ENCODE data around the gene UBE2J2. TPM values are rescaled to one million over a fixed set of nuclear protein-coding genes. Genes with fewer than 3 reads are reported as not detected.
A peak's percentile ranks its signal among the peaks of the same experiment; 100 is the strongest.

The UBE2J2 gene
- total and polyA plus RNA-seq, 2 of the 13 experiments (the other 11 are each of a cell fraction or from before 2014, with no cell fraction given), result 25.4 to 29.4 TPM

DNA sequence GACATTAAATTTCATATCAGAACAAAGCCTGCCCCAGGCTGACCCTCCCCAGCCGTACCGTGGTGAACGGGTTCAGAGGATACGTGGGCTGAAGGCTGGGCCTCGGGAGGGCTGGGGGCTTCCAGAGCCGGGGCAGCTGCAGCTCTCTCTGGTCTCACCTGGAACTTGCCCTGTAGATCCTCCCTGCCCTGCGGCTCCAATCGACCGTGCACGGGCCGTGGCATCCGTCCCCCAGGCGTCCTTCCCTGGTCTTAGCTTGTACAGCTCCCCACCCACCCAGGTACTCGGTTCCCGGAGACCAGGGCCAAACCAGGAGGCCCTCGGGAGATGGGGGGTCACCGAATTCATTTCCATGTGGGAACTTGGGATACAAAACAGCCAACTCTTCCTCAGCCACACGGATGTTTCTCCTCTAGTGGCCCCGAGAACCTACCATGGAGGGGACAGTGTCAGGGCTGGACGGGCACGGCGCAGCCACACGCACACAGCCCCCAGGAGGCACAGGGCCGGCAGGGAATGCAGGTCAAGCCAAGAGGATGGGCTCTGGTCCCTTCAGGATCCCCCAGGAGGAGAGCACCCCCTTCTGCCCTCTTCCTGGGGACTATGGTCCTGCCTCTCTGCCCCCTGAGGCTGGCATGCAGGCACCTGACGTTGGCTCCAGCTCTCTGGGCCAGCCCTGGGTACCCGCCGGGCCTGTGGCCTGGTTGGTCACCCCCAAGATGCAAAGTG lies 38.5 kb downstream of the UBE2J2 start (continued):
- TF ChIP-seq, protein P1, sequence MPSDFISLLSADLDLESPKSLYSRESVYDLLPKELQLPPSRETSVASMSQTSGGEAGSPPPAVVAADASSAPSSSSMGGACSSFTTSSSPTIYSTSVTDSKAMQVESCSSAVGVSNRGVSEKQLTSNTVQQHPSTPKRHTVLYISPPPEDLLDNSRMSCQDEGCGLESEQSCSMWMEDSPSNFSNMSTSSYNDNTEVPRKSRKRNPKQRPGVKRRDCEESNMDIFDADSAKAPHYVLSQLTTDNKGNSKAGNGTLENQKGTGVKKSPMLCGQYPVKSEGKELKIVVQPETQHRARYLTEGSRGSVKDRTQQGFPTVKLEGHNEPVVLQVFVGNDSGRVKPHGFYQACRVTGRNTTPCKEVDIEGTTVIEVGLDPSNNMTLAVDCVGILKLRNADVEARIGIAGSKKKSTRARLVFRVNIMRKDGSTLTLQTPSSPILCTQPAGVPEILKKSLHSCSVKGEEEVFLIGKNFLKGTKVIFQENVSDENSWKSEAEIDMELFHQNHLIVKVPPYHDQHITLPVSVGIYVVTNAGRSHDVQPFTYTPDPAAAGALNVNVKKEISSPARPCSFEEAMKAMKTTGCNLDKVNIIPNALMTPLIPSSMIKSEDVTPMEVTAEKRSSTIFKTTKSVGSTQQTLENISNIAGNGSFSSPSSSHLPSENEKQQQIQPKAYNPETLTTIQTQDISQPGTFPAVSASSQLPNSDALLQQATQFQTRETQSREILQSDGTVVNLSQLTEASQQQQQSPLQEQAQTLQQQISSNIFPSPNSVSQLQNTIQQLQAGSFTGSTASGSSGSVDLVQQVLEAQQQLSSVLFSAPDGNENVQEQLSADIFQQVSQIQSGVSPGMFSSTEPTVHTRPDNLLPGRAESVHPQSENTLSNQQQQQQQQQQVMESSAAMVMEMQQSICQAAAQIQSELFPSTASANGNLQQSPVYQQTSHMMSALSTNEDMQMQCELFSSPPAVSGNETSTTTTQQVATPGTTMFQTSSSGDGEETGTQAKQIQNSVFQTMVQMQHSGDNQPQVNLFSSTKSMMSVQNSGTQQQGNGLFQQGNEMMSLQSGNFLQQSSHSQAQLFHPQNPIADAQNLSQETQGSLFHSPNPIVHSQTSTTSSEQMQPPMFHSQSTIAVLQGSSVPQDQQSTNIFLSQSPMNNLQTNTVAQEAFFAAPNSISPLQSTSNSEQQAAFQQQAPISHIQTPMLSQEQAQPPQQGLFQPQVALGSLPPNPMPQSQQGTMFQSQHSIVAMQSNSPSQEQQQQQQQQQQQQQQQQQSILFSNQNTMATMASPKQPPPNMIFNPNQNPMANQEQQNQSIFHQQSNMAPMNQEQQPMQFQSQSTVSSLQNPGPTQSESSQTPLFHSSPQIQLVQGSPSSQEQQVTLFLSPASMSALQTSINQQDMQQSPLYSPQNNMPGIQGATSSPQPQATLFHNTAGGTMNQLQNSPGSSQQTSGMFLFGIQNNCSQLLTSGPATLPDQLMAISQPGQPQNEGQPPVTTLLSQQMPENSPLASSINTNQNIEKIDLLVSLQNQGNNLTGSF (CRISPR knock-in tag; IDR thresholded peaks at IDR 0.05), result no peak
- no peak for TF ChIP-seq ZSCAN30 (CRISPR knock-in tag; IDR thresholded peaks at IDR 0.05)
- TF ChIP-seq, protein P2, sequence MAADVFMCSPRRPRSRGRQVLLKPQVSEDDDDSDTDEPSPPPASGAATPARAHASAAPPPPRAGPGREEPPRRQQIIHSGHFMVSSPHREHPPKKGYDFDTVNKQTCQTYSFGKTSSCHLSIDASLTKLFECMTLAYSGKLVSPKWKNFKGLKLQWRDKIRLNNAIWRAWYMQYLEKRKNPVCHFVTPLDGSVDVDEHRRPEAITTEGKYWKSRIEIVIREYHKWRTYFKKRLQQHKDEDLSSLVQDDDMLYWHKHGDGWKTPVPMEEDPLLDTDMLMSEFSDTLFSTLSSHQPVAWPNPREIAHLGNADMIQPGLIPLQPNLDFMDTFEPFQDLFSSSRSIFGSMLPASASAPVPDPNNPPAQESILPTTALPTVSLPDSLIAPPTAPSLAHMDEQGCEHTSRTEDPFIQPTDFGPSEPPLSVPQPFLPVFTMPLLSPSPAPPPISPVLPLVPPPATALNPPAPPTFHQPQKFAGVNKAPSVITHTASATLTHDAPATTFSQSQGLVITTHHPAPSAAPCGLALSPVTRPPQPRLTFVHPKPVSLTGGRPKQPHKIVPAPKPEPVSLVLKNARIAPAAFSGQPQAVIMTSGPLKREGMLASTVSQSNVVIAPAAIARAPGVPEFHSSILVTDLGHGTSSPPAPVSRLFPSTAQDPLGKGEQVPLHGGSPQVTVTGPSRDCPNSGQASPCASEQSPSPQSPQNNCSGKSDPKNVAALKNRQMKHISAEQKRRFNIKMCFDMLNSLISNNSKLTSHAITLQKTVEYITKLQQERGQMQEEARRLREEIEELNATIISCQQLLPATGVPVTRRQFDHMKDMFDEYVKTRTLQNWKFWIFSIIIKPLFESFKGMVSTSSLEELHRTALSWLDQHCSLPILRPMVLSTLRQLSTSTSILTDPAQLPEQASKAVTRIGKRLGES (CRISPR knock-in tag; IDR thresholded peaks at IDR 0.05; ENCODE audit: borderline replicate concordance), result no peak
- TF ChIP-seq SP4 (CRISPR knock-in tag; IDR thresholded peaks at IDR 0.05), result no peak
- TF ChIP-seq RBM22 (optimal IDR thresholded peaks at IDR 0.05; ENCODE audit: low read length), result peak; percentile 28
- 0 out of 2 replicates have a peak, but pooled peaks have one; percentile 27 for TF ChIP-seq ZNF431 (CRISPR knock-in tag; IDR thresholded peaks at IDR 0.05; ENCODE audit: borderline replicate concordance, low read depth)
- TF ChIP-seq ZNF605 (CRISPR knock-in tag; IDR thresholded peaks at IDR 0.05), result no peak
- no peak for TF ChIP-seq ZNF317 (CRISPR knock-in tag; IDR thresholded peaks at IDR 0.05)
- TF ChIP-seq THYN1 (CRISPR knock-in tag; IDR thresholded peaks at IDR 0.05; ENCODE audit: borderline replicate concordance, low read depth), result no peak
- no peak for TF ChIP-seq PLRG1 (conservative IDR thresholded peaks at IDR 0.05)
- TF ChIP-seq ZNF761 (CRISPR knock-in tag; conservative IDR thresholded peaks at IDR 0.05), result no peak
- TF ChIP-seq, protein P3, sequence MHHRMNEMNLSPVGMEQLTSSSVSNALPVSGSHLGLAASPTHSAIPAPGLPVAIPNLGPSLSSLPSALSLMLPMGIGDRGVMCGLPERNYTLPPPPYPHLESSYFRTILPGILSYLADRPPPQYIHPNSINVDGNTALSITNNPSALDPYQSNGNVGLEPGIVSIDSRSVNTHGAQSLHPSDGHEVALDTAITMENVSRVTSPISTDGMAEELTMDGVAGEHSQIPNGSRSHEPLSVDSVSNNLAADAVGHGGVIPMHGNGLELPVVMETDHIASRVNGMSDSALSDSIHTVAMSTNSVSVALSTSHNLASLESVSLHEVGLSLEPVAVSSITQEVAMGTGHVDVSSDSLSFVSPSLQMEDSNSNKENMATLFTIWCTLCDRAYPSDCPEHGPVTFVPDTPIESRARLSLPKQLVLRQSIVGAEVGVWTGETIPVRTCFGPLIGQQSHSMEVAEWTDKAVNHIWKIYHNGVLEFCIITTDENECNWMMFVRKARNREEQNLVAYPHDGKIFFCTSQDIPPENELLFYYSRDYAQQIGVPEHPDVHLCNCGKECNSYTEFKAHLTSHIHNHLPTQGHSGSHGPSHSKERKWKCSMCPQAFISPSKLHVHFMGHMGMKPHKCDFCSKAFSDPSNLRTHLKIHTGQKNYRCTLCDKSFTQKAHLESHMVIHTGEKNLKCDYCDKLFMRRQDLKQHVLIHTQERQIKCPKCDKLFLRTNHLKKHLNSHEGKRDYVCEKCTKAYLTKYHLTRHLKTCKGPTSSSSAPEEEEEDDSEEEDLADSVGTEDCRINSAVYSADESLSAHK (CRISPR knock-in tag; IDR thresholded peaks at IDR 0.05; ENCODE audit: borderline replicate concordance), result no peak
- no peak for TF ChIP-seq ZSCAN20 (CRISPR knock-in tag; IDR thresholded peaks at IDR 0.05; ENCODE audit: borderline replicate concordance)
- 0 out of 2 replicates have a peak, but pooled peaks have one; percentile 18 for TF ChIP-seq RBFOX2 (IDR thresholded peaks at IDR 0.05; ENCODE audit: low read depth, low read length)
- no peak for TF ChIP-seq CREB1 (IDR thresholded peaks at IDR 0.05)
- TF ChIP-seq CREB1 (CRISPR knock-in tag; IDR thresholded peaks at IDR 0.05), result no peak
- TF ChIP-seq, protein P4, sequence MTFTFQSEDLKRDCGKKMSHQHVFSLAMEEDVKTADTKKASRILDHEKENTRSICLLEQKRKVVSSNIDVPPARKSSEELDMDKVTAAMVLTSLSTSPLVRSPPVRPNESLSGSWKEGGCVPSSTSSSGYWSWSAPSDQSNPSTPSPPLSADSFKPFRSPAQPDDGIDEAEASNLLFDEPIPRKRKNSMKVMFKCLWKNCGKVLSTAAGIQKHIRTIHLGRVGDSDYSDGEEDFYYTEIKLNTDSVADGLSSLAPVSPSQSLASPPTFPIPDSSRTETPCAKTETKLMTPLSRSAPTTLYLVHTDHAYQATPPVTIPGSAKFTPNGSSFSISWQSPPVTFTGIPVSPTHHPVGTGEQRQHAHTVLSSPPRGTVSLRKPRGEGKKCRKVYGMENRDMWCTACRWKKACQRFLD (CRISPR knock-in tag; IDR thresholded peaks at IDR 0.05; ENCODE audit: borderline replicate concordance), result no peak

Measured in HepG2 (cell line).